NK-92 (cell line): Measurements from ENCODE around the gene C17orf113.

ENCODE experiments used
- DNase-seq: peaks from one replicate; lab custom pipeline; 2025; ENCODE audit not compliant: unreplicated experiment; lab: John Stamatoyannopoulos, UW

C17orf113 gene

GRCh38 chr17:42072323-42073187 is 22.2 kb upstream of the C17orf113 start:
- DNase-seq = no peak

- no peak for DNase-seq
These were observed 21.4 kb upstream of the C17orf113 start for GRCh38 chr17:42071810-42072209.

DNA sequence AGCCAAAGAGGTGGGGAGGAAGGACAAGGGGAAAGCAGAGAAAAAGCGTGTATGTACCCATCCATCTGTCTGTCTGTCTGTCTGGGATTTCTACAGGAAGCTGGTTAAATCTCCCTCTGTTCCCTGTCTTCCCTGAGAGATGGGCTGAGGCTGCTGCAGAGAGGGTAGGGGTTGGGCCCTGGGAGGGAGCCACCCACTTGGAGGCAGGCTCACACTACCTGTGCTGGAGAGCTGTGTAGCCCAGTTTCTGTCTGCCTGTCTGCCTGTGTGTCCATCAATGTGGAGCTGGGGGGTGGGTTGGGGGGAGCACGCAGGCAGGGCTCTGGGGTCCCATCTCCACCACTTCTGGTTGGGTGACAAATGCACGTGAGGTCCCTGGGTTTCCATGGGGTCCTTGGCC is 18.6 kb upstream of the C17orf113 start:
- DNase-seq = no peak

DNA sequence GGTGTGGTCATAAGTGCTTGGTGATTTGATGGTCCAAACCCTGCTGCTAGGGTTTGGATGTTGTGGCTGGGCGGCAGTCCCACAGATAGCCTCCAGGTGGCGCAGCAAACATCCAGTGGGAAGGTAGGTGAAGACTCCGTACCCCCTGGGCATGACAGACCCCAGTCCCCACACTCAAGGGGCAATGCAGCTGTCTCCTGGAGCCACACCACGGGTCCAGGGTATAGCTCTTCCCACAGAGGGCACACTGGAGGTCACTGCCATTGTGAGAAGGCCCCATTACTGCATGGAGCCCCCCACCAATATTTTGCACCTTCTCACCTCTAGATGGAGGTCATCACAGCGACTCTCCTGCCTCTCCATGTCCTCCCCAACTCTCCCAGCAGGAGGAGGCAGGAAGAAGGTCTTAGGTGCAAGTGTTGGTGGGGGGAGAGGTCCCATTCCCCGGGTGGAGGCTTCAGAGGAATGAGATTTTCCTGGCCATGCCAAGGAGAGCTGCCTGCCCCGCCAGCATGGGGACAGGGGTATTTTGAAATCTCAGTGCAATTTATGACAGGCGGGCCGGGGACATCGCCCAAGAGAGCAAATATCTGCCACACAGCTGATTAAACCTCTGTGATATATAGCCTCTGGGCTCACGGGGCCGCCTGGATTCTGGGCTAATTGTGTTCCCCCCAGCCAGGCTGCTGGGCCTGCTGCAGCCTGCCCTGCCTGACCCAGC is 17.1 kb upstream of the C17orf113 start:
- DNase-seq = no peak

GRCh38 chr17:42065201-42065600 is 14.8 kb upstream of the C17orf113 start:
- DNase-seq = no peak

DNA sequence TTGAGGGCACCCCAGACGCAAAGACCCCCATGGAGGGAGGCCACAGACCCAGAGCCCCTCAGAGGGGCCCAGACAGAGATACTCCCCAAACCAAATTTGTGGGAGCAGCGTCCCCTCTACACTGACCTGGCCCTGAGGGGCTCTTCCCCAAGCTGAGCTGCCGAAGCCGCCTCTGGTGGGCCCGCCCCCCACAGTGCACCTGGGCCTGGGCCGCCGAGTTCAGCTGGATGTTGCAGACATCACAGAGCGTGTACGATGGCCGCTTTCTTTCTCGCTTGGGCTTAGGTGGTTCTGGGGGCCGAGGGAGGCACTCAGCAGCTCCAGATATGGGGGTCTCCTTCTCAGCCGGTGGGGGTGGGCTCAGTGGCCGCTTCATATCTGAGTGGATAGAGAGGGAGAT is 12.3 kb upstream of the C17orf113 start:
- DNase-seq = no peak

DNA sequence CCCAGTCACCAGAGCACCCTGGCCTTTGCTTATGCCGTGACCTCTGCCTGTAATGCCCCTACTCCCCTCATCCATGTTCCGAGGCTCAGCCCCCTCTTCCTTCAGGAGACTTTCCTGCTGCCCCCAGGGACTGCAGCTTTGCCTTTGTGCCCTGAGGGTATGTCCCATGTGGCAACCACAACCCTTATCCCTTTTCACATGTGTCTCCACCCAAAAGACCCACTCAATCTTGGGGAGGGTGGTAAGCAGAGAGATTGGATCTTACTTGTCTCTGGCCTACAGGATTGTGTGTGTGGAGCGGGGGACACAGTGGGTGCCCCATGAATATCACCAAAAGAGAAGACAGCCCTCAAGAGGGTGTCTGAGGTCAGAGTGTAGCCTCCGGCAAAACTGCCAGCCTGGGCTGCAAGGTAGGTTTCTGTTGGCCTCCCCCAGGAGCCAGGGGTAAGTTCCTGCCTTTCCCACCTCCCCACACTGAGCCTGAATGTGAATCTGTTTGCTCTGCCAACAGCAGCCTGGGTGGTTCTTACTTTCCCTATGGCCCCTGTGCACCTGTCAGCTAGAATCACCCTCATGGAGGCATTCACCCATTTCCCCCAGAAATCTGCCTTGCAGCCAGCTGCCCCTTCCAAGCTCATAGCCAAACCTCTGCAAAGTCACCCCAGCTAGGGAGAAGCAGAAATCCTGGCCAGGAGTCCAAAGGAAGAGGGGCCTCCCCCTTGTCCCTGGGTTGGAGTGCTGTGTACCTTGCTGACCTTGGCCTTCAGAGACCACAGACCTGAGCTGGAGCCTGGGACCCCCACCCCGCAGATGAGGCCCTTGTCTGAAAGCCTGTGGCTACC is 11.5 kb upstream of the C17orf113 start:
- DNase-seq = no peak

GRCh38 chr17:42060231-42060630 is 9.8 kb upstream of the C17orf113 start:
- DNase-seq = no peak

GRCh38 chr17:42059815-42060214 is 9.4 kb upstream of the C17orf113 start:
- DNase-seq = no peak

- no peak for DNase-seq
These were observed 7.7 kb upstream of the C17orf113 start for GRCh38 chr17:42058063-42058462.

DNA sequence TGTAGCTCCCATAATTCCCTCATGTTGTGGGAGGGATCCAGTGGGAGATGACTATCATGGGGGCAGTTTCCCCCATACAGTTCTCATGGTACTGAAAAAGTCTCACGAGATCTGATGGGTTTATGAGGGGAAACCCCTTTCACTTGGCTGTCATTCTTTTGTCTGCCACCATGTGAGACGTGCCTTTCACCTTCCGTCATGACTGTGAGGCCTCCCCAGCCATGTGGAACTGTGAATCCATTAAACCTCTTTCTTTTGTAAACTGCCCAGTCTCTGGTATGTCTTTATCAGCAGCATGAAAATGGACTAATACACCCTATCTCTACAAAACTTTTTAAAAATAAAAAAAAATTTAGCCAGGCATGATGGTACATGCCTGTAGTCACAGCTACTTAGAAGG is 6.2 kb upstream of the C17orf113 start:
- no peak for DNase-seq

- DNase-seq = no peak
These were observed 5.1 kb upstream of the C17orf113 start for GRCh38 chr17:42055496-42055895.

DNA sequence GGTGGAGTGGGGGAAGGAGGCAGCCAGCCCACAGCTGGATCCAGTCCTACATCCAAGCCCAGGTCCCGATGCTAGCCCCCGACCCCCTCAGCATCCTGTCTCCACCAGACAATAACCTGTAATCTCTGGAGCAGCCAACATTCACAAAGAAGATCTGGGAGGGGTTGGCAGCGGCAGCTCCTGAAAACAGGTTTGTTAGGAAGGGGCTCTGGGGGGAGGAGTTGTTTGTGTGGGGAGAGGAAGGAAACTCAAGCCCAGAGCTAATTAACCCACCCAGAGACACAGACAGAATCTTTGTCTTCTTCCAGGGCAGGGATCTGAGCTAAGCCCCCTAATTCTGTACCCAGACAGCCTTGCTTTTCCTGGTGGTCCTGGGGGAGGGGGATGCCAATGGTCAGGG is 4.6 kb upstream of the C17orf113 start:
- no peak for DNase-seq

DNA sequence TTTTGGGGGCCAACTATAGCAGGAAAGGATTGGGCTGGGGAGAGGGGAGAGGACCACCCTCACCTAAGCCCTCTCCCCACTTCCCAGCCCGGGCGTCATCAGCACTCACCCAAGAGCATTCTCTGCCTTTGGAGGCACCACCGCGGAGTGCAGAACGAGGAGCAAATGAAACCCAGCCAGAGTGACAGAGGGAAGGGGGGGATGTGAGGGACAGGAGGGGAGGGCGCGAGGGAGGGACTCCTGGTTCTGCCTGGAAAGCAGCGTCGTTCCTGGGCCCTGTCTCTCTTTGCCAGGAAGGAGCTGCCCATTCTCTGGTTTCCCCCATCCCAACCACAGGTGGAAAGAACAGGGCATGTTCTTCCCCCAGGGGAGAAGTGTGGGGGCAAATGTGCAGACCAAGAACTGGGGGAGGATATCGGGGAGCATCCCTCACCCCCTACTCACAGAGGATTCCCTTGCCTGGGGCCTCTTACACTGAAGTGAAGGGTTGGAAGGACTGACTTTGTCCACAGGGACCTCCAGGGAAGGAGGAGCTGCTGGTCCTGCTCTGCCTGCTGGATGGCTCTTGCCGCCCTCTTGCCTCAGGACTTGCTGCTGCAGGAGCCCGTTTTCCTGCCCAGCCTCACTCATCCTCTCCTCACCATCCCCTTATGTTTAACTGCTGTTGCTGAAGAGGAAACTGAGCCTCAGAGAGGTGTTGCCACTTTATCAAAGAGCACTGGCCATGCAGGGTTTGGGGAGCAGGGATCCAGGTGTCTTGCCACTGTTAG is 3.5 kb upstream of the C17orf113 start:
- DNase-seq = no peak

- DNase-seq = no peak
These were observed 2.0 kb upstream of the C17orf113 start for GRCh38 chr17:42052346-42052877.

DNA sequence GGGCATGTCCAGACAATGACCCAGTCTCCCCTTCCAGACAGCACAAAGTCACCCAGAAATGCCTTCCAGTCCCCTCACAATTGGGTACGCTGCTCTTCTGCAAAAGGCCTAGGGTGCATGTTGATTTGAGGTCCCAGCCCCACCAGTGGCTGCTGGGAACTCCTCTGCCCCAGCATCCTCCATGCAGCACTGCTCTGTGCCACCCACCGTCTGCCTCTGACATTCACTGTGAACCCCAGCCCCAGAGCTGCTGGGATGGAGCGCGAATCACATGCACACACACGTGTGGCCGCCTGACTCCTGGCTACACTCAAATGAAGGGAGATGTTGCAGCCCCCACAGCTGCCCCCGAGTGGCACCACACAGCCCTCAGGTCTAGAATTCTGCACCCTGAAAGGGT is 1.2 kb upstream of the C17orf113 start:
- no peak for DNase-seq

- no peak for DNase-seq
These were observed 606 bp upstream of the C17orf113 start for GRCh38 chr17:42051013-42051400.

GRCh38 chr17:42049834-42050392 is 488 bp downstream of the C17orf113 start:
- DNase-seq = no peak

DNA sequence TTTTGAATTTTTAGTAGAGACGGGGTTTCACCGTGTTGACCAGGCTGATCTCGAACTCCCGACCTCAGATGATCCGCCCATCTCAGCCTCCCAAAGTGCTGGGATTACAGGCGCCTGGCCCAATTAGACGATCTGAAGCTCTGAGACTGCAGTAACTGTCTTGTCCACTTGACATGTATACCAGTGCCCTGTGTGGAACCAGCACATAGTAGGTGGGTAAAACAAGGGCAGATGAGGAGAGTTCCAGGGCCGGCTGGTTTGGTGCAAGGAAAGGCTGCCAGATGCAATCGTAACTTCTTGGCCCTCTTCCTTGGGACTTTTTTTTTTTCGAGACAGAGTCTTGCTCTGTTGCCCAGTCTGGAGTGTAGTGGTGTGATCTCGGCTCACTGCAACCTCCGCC is 3.1 kb downstream of the C17orf113 start:
- no peak for DNase-seq

GRCh38 chr17:42045719-42046118 is 4.7 kb downstream of the C17orf113 start:
- no peak for DNase-seq
